Measurements from ENCODE around the gene CCDC167. TPM values are rescaled to one million over a fixed set of nuclear protein-coding genes. Genes with fewer than 3 reads are reported as not detected.

The CCDC167 gene
- total and polyA plus RNA-seq, 10 of the 15 experiments (the other 5 are each of a cell fraction or from before 2014, with no cell fraction given), result 74.9 to 380 (median 137) TPM

DNA sequence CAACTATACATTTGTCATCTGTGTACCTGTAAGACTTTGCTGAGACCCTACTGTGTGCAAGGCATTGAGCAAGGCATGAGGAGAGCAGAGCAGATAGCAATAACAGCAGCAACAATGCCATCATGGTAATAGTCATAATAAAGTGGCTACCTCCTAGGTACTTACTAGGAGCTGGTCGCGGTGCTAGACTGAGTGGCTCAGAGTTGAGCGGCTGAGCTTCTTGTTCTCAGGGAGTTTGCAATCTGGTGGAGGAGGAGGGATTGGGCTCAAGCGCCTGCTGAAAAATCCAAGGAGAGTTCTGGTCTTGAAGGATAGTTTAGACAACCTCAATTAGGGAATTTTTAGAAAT lies 25.3 kb upstream of the CCDC167 start:
- CTCF ChIA-PET, result interaction anchor here (0.7 to 6.5 kb wide), 3 partner anchors 13 to 132 kb away, joined by 5 to 29 read pairs (median 8); no protein-coding TSS in a partner anchor
- H3K36me3 ChIP-seq (ENCODE audit: control insufficient read depth in 2 of 2, insufficient read depth in 2 of 2, low read length in 1 of 2), result no peaks in the 10 kb centered on the region

More for the DNA sequence above, 25.3 kb upstream of the CCDC167 start:
- Histone ChIP-seq H3K27ac (ENCODE audit: control insufficient read depth, insufficient read depth) (no peak overlapping the region), H2AFZ (ENCODE audit: control insufficient read depth, low read depth, low read length) (no peak overlapping the region), H4K20me1 (ENCODE audit: control insufficient read depth, insufficient read depth) (no peaks in the 10 kb centered on the region), H3K9ac (ENCODE audit: control insufficient read depth, insufficient read depth, low read length) (no peak overlapping the region), H3K79me2 (ENCODE audit: control insufficient read depth, insufficient read depth, low read length) (no peaks in the 10 kb centered on the region), H3K4me3 (no peak overlapping the region), H3K4me1 (ENCODE audit: control insufficient read depth, insufficient read depth, low read length) (peaks cover 16% of the 10 kb centered on the region), H3K4me2 (ENCODE audit: control insufficient read depth, insufficient read depth) (no peak overlapping the region), H3K9me3 (replicated peaks; ENCODE audit: control insufficient read depth, insufficient read depth, low read length) (no peaks in the 10 kb centered on the region), H3K27me3 (replicated peaks in 1 of 2; ENCODE audit: control insufficient read depth in 2 of 2, insufficient read depth in 2 of 2, low read length in 1 of 2) (no peaks in the 10 kb centered on the region)
- in situ Hi-C loops (cut with MboI), result no loop called here
- POLR2A ChIA-PET, result interaction anchor here (1.0 to 2.0 kb wide), 2 partner anchors 8 to 33 kb away, joined by 6 read pairs; no protein-coding TSS in a partner anchor
- intact Hi-C loops (cut with micrococcal nuclease; ENCODE audit: unreplicated experiment), result no loop called here
- BruUV-seq (replicated peaks), result no TSS peak
- SMC1A ChIA-PET (ENCODE audit: uncharacterized antibody, unreplicated experiment), result interaction anchor here (0.6 to 2.2 kb wide), 4 partner anchors 8 to 47 kb away, joined by 3 to 8 read pairs (median 4); no protein-coding TSS in a partner anchor
- DNase-seq (ENCODE audit: low read depth, low spot score), result no peak
- RAD21 ChIA-PET (ENCODE audit: unreplicated experiment), result interaction anchor here (1.5 to 1.6 kb wide), 2 partner anchors 8 to 31 kb away, joined by 3 to 4 read pairs; no protein-coding TSS in a partner anchor
- WGBS (ENCODE audit: insufficient coverage, insufficient replicate concordance, low lambda C conversion rate, missing lambda C conversion rate), result 81% methylated on average over 4 of the region's 4 CpGs
- no peak for FAIRE-seq
- ATAC-seq, result no peak
- TF ChIP-seq SIX5 (IDR thresholded peaks at IDR 0.05; ENCODE audit: low read depth, low read length, severe bottlenecking) (no peak), CREB1 (IDR thresholded peaks at IDR 0.05; ENCODE audit: low read depth) (no peak), BHLHE40 (IDR thresholded peaks at IDR 0.05; ENCODE audit: borderline replicate concordance in 1 of 2, low read depth in 2 of 2, low read length in 1 of 2) (no peak), ZNF24 (IDR thresholded peaks at IDR 0.05) (no peak), CEBPB (IDR thresholded peaks at IDR 0.05; ENCODE audit: borderline replicate concordance in 1 of 2, low read depth in 2 of 2, low read length in 2 of 2) (no peak)
- TF ChIP-seq, protein P1, sequence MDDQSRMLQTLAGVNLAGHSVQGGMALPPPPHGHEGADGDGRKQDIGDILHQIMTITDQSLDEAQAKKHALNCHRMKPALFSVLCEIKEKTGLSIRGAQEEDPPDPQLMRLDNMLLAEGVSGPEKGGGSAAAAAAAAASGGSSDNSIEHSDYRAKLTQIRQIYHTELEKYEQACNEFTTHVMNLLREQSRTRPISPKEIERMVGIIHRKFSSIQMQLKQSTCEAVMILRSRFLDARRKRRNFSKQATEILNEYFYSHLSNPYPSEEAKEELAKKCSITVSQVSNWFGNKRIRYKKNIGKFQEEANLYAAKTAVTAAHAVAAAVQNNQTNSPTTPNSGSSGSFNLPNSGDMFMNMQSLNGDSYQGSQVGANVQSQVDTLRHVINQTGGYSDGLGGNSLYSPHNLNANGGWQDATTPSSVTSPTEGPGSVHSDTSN (IDR thresholded peaks at IDR 0.05; ENCODE audit: insufficient replicate concordance, low read depth, low read length), result no peak
- TF ChIP-seq, protein P2, sequence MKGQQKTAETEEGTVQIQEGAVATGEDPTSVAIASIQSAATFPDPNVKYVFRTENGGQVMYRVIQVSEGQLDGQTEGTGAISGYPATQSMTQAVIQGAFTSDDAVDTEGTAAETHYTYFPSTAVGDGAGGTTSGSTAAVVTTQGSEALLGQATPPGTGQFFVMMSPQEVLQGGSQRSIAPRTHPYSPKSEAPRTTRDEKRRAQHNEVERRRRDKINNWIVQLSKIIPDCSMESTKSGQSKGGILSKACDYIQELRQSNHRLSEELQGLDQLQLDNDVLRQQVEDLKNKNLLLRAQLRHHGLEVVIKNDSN (IDR thresholded peaks at IDR 0.05; ENCODE audit: borderline replicate concordance, extremely low read length, insufficient read depth, low read depth, low read length), result no peak
